Tibial nerve (tissue), 4 donors: Measurements from ENCODE around the gene MRTFA. TPM values are rescaled to one million over a fixed set of nuclear protein-coding genes. Genes with fewer than 3 reads are reported as not detected.

Source experiments
- DNase-seq, 2 donors: peaks; one replicate each; pipeline ENCODE4 v3.0.0-alpha.2; 2019; ENCODE audit warnings: low spot score in 2 of 2
- H3K27ac ChIP-seq, 4 donors: fragments of 200-600 bp; sonication (generic) in 3 of 4; one replicate each; pipeline ENCODE4 v1.5.1; 2017 to 2019; ENCODE audit warnings: mild to moderate bottlenecking in 1 of 4
- H3K27me3 ChIP-seq, 2 donors: fragments of 200-600 bp; sonication (generic) in 1 of 2; one replicate each; pipeline versions ENCODE4 v1.5.1 to v1.6.0; 2017 to 2019
- H3K36me3 ChIP-seq, 3 donors: fragments of 200-600 bp; sonication (generic); one replicate each; pipeline ENCODE4 v1.5.1; 2018 to 2019
- H3K4me1 ChIP-seq, 4 donors: fragments of 200-600 bp; sonication (generic) in 3 of 4; one replicate each; pipeline ENCODE4 v1.5.1; 2017 to 2019
- H3K4me3 ChIP-seq, 4 donors: fragments of 200-600 bp; sonication (generic) in 3 of 4; one replicate each; pipeline ENCODE4 v1.5.1; 2017 to 2019; ENCODE audit warnings: mild to moderate bottlenecking in 1 of 4, moderate library complexity in 1 of 4
- H3K9me3 ChIP-seq, 4 donors: fragments of 200-600 bp; sonication (generic) in 3 of 4; one replicate each; pipeline ENCODE4 v1.5.1; 2017 to 2019
- CTCF ChIP-seq, 5 experiments: fragments of 200-600 bp in 3 of 5; fragments of 450-650 bp in 2 of 5; sonication (generic) in 3 of 5; IDR thresholded peaks; one replicate each; pipeline ENCODE4 v1.5.1; 2016 to 2019; ENCODE audit warnings: antibody characterized with exemption in 5 of 5, mild to moderate bottlenecking in 3 of 5, moderate library complexity in 2 of 5
- EP300 ChIP-seq, 2 donors: sonication (generic); formaldehyde crosslinking; IDR thresholded peaks; one replicate each; pipeline ENCODE4 v1.6.1; 2017; ENCODE audit warnings: antibody characterized with exemption in 2 of 2, mild to moderate bottlenecking in 1 of 2
- POLR2A ChIP-seq, 2 donors: fragments of 450-650 bp; IDR thresholded peaks; one replicate each; pipeline ENCODE4 v1.6.1; 2017; ENCODE audit warnings: antibody characterized with exemption in 2 of 2, mild to moderate bottlenecking in 2 of 2, moderate library complexity in 2 of 2
- WGBS, 2 donors: methylation state at CpG; one replicate each; pipeline ENCODE4 v1.1.5; 2018; 5-methylcytosine and 5-hydroxymethylcytosine counted together
- total RNA-seq, 4 donors: library from RNA; depleted of rRNA; stranded (reverse); fragments of >200 nt; gene quantifications; one replicate each; pipeline ENCODE4 v1.1.0, GENCODE V29; 2016

The MRTFA gene
- total RNA-seq, 4 donors from 2014 or later, result 69.7 to 119 (median 104) TPM

- H3K27ac ChIP-seq, result no peak overlapping the region
These were observed 239.6 kb downstream of the MRTFA start for GRCh38 chr22:40396882-40397281.

GRCh38 chr22:40395607-40396006, 240.9 kb downstream of the MRTFA start:
- no peak overlapping the region for H3K27ac ChIP-seq
- H3K9me3 ChIP-seq, result no peaks in the 10 kb centered on the region
- H3K4me3 ChIP-seq, result no peak overlapping the region
- WGBS, 2 donors, result 94 to 96% methylated on average over 7 of the region's 7 CpGs
- no peak for DNase-seq
- peaks cover 0 to 9% (median 0%) of the 10 kb centered on the region in 4 donors for H3K4me1 ChIP-seq
- TF ChIP-seq POLR2A (IDR thresholded peaks at IDR 0.05) (no peak), EP300 (IDR thresholded peaks at IDR 0.05) (no peak), CTCF (IDR thresholded peaks at IDR 0.05) (no peak)
- H3K36me3 ChIP-seq, result peaks cover 0 to 4% (median 0%) of the 10 kb centered on the region in 3 donors
- H3K27me3 ChIP-seq, result no peaks in the 10 kb centered on the region

More at GRCh38 chr22:40396882-40397281, 239.6 kb downstream of the MRTFA start:
- Histone ChIP-seq H3K4me1 (peaks cover 0 to 9% (median 0%) of the 10 kb centered on the region in 4 donors), H3K4me3 (no peak overlapping the region), H3K9me3 (no peaks in the 10 kb centered on the region), H3K36me3 (peaks cover 0 to 17% (median 0%) of the 10 kb centered on the region in 3 donors), H3K27me3 (no peaks in the 10 kb centered on the region)
- 38 to 43% methylated on average over 4 of the region's 4 CpGs for WGBS, 2 donors
- DNase-seq, result no peak
- TF ChIP-seq POLR2A (IDR thresholded peaks at IDR 0.05), result no peak
- no peak for TF ChIP-seq CTCF (IDR thresholded peaks at IDR 0.05)
- no peak for TF ChIP-seq EP300 (IDR thresholded peaks at IDR 0.05)

- Histone ChIP-seq H3K4me3 (no peak overlapping the region), H3K27me3 (no peaks in the 10 kb centered on the region), H3K9me3 (no peaks in the 10 kb centered on the region), H3K36me3 (no peaks in the 10 kb centered on the region), H3K4me1 (peaks cover 0 to 5% (median 0%) of the 10 kb centered on the region in 4 donors), H3K27ac (no peak overlapping the region)
- 71% methylated on average over 3 of the region's 3 CpGs for WGBS, 2 donors
- DNase-seq, result no peak
- no peak for TF ChIP-seq EP300 (IDR thresholded peaks at IDR 0.05)
These were observed 241.9 kb downstream of the MRTFA start for GRCh38 chr22:40394607-40395006.

- Histone ChIP-seq H3K27me3 (no peaks in the 10 kb centered on the region), H3K27ac (no peak overlapping the region), H3K9me3 (no peaks in the 10 kb centered on the region), H3K36me3 (no peaks in the 10 kb centered on the region), H3K4me1 (peaks cover 0 to 4% (median 0%) of the 10 kb centered on the region in 4 donors), H3K4me3 (no peak overlapping the region)
- DNase-seq, result no peak
- 64% methylated on average over 2 of the region's 2 CpGs for WGBS, 2 donors
- TF ChIP-seq POLR2A (IDR thresholded peaks at IDR 0.05) (no peak), CTCF (IDR thresholded peaks at IDR 0.05) (no peak), EP300 (IDR thresholded peaks at IDR 0.05) (no peak)
These were observed 243.9 kb downstream of the MRTFA start for GRCh38 chr22:40392618-40393017.

- no peak for DNase-seq
- H3K4me1 ChIP-seq, result no peaks in the 10 kb centered on the region
- 82 to 88% methylated on average over 2 of the region's 2 CpGs for WGBS, 2 donors
- no peak overlapping the region for H3K27ac ChIP-seq
- TF ChIP-seq EP300 (IDR thresholded peaks at IDR 0.05) (no peak), CTCF (IDR thresholded peaks at IDR 0.05) (no peak), POLR2A (IDR thresholded peaks at IDR 0.05) (no peak)
- H3K9me3 ChIP-seq, result no peaks in the 10 kb centered on the region
- no peaks in the 10 kb centered on the region for H3K27me3 ChIP-seq
- no peak overlapping the region for H3K4me3 ChIP-seq
- H3K36me3 ChIP-seq, result no peaks in the 10 kb centered on the region
These were observed 245.1 kb downstream of the MRTFA start for GRCh38 chr22:40391417-40391816.

- TF ChIP-seq CTCF (IDR thresholded peaks at IDR 0.05) (no peak), EP300 (IDR thresholded peaks at IDR 0.05) (no peak), POLR2A (IDR thresholded peaks at IDR 0.05) (no peak)
- Histone ChIP-seq H3K27ac (no peak overlapping the region), H3K27me3 (no peaks in the 10 kb centered on the region), H3K4me3 (no peak overlapping the region), H3K36me3 (no peaks in the 10 kb centered on the region), H3K9me3 (no peaks in the 10 kb centered on the region), H3K4me1 (peaks cover 0 to 5% (median 0%) of the 10 kb centered on the region in 4 donors)
- WGBS, 2 donors, result 77 to 86% methylated on average over 4 of the region's 4 CpGs
- DNase-seq, result no peak
These were observed 248.3 kb downstream of the MRTFA start for GRCh38 chr22:40388231-40388630.
